EH (cell line): Measurements from ENCODE around the gene GTF2H4.
"Not testable (repeated sequence)": the region's sequence is repeated elsewhere in the genome, so short reads cannot be mapped to it uniquely, and the experiment has no call there.

Source experiments
- DNase-seq: peaks from one replicate; pipeline ENCODE4 v3.0.0-alpha.2; 2015; ENCODE audit warnings: low read depth

The GTF2H4 gene

GRCh38 chr6:30924040-30924627 is 16.1 kb downstream of the GTF2H4 start:
- DNase-seq = not testable (repeated sequence)

DNA sequence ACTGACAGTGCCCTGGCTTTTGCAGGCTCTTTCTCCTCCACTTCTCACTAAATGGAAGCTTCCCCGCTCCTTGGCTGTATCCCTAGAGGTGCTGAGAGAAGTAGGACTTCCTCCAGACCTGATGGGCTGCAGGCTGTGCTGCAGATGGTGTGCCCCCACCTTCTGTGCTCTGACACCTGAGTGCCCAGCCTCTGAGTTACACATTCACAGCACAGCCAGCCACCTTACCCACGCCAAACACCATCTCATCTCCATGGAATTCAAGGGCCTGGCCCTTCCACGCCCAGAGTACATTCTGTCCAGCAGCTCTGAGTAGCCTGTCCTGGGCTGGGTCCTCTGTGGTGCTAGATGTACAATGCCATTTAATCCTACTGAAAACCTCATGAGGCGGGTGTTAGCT is 18.6 kb downstream of the GTF2H4 start:
- peak; percentile 15 for DNase-seq

GRCh38 chr6:30927080-30927479 is 19.1 kb downstream of the GTF2H4 start:
- DNase-seq = not testable (repeated sequence)

DNA sequence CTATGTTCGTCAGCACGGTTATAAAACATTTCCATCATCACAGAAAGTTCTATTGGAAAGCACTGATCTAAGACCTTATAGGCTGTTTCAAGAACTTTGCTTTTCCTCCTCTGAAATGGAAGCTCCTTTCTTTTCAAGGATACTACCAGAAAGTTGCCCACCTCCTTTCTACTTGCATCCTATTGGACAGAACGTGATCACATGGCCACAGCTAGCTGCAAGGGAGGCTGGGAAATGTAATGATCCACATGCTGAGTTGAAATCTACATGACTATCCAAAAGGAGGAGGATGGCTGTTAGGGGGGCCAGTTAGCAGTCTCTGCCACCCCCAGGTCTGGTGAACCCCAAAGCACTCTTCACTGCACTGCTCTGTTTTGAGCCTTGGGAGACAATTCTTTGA is 20.7 kb downstream of the GTF2H4 start:
- DNase-seq = no peak

- DNase-seq = no peak
Observed at GRCh38 chr6:30930506-30930905, 22.5 kb downstream of the GTF2H4 start.

DNA sequence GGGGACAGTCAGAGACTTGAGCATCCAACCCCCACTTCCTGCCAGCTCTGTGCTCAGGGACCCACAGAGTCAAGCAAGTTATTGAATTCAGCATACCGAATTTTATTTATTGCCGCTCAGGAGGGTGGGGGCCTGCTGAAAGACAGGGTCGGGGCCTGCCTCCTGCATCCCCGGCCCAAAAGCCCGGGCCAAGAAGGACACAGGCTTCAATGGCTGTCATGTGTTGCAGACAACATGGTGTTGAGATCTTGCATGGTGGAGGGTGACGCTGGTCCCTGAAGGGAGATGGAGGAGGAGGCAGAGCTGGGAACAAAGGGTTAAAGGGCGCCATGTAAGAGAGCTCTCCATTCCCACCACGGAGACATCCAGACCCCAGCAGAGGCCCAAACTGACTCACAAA is 23.3 kb downstream of the GTF2H4 start:
- no peak for DNase-seq

DNA sequence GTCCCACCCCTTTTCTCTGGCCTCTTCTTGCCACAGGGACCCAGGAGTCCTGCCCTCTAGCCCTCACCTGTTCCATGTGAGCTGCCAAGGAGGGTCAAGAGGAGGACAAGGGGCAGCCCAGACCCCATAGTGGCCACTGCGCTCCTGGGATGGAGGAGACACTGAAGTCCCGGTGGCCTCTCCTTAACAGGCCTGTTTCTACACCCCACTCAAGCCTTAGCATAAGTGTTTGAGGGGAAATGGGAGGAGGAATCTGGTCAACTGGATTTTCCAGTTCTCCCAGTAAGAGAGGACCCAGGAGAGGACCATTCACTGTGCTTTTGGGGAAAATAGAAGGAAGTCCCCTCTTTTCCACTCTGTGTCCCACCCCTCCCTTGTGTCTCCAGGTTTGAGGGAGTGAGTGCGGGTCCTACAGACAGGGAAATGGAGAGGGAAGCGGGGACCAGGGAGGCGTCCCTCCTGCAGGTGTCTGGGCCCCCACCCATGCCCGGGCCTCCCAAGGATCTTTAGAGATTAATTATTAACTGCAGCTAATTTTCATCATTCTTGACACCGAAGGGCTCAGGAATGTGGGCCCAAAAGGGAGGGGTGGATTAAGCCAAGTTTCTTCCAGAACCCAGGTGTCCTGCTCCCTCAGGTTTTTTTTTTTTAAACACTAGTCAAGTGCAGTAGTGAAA is 24.1 kb downstream of the GTF2H4 start, which contains the start of gene SFTA2:
Gene SFTA2 (minus strand): TSS at position 202 of the 677 bp plus-strand sequence. CDS start 74 bp downstream, at position 128.
- DNase-seq = no peak

GRCh38 chr6:30932665-30933365 is 24.8 kb downstream of the GTF2H4 start:
- no peak for DNase-seq

- DNase-seq = no peak
Observed at GRCh38 chr6:30935018-30935417, 27.0 kb downstream of the GTF2H4 start.

DNA sequence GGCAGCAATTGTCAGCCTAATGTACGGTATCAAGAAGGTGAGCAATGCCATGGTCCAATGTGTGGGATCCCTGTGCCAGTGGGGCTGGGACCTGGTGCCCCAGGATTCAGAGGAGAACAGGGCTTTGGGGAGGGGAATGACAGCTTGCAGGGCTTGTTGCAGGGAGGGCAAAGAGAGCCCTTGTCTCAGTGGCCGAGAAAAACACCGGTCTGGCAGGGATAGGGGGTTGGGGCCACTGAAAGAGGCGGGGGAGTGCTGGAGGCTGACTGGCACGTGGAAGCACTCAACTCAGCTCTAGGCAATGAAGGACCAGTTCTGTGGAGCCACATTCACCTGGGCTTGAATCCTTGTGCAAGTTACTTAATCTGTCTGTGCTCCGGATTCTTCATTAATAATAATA is 29.3 kb downstream of the GTF2H4 start:
- DNase-seq = no peak

DNA sequence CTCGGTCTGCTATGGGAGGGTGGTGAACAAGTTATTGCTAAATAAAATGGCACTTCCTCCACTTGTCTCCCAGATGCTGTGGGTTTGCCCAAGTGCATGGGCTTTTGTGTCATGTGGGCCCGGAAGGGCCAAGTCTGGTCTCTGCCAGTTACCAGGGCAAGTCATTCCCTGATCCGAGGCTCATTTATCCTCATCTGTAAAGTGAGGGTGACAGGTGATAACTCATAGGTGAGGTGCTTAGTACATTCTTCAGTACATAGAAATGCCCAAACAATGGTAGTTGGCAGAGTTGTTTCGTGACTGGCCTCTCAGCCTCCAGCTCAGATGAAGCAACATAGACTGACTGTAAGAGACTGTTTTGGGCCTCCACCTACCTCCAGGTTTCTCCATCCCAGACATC is 30.7 kb downstream of the GTF2H4 start:
- no peak for DNase-seq

GRCh38 chr6:30939473-30939872 is 31.5 kb downstream of the GTF2H4 start:
- DNase-seq = no peak

- DNase-seq = no peak
Observed at GRCh38 chr6:30940361-30940986, 32.5 kb downstream of the GTF2H4 start, which contains the start of gene MUCL3. TSS of gene MUCL3 (plus strand) at chr6:30940973. CDS start at chr6:30941000, 27 bp downstream.

DNA sequence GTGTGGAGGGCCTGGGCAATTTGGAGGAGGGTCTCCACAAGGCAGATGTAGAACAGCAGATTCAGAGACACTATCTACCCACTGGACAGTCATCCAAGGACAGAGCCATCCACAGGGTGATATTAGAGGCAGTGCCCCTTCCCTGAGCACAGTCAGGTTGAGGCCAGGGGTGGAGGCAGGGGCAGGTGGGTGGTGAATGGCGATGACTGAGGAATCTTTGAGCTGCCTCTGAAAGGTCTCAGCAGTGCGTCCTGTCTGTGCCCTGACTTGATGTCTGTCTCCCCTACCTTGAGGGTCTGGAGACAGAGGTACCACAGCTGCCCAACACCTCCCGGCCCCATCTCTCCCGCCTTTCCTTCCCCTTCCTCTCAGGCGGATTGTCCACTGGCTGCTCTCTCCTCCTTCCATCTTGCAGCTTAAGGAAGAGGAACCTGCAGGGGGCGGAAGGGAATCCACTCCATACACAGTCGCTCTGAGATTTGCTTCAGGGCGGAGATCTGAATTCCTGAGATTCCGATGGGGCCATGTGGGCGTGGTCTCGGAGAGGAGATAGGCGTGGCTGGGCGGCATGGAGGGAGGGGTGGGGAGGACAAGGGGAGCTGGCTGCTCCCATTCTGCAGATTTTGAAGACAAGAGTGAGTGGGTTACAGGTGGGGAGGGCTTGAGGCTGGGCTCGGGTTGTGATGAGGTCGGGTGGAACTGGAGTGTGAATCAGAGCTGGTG is 34.5 kb downstream of the GTF2H4 start:
- peak; percentile 92 for DNase-seq

DNA sequence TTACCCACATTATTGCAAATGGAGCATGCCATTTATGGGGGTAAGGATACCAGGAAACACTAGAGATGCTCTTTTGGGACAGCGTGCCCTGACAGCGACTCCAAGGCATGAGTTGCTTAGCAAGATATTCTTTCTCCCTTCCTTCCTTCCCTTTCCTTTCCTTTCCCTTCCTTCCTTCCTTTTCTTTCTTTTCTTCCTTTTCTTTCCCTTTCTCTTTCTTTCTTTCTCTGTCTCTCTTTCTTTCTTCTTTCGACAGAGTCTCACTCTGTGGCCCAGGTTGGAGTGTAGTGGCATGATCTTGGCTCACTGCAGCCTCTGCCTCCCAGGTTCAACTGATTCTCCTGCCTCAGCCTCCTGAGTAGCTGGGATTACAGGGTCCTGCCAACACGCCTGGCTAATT is 36.0 kb downstream of the GTF2H4 start:
- DNase-seq = no peak

DNA sequence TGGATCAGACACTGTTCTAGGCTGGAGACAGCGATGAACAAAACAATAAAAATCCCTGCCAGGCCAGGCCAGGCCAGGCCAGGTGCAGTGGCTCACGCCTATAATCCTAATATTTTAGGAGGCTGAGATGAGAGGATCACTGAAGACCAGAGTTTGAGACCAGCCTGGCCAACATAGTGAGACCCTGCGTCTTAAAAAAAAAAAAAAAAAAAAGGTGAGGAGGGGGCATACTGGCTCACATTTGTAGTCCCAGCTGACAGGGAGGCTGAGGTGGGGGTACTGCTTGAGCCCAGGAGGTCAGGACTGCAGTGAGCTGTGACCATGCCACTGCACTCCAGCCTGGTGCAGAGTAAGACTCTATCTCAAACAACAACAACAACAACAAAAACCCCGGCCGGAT is 37.3 kb downstream of the GTF2H4 start:
- no peak for DNase-seq

GRCh38 chr6:30947231-30947630 is 39.2 kb downstream of the GTF2H4 start:
- DNase-seq = no peak

DNA sequence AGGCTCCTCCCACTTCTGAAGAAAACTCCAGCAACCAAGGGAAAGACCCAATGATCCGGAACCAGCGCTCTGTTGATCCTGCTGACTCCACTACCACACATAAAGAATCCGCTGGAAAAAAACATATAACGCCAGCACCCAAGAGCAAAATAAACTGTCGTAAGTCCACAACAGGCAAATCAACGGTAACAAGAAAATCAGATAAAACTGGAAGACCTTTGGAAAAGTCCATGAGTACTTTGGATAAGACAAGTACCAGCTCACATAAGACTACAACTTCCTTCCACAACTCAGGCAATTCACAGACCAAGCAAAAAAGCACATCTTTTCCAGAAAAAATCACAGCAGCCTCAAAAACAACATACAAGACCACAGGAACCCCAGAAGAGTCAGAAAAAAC is 40.8 kb downstream of the GTF2H4 start:
- DNase-seq = no peak

DNA sequence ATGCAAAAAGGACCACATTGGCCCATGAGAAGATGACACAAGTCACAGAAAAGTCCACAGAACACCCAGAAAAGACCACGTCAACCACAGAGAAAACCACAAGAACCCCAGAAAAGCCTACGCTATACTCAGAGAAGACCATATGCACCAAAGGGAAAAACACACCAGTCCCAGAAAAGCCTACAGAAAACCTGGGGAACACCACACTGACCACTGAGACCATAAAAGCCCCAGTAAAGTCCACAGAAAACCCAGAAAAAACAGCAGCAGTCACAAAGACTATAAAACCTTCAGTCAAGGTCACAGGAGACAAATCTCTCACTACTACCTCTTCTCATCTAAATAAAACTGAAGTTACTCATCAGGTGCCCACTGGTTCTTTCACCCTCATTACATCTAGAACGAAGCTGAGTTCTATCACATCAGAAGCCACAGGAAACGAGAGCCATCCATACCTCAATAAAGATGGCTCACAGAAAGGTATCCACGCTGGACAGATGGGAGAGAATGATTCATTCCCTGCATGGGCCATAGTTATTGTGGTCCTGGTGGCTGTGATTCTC is 44.0 kb downstream of the GTF2H4 start:
- DNase-seq = no peak

- peak; percentile 17 for DNase-seq
Observed at GRCh38 chr6:30954631-30955366, 46.8 kb downstream of the GTF2H4 start.
